Panc1 (cell line): ENCODE measurements around the gene HSP90AB1. TPM values are rescaled to one million over a fixed set of nuclear protein-coding genes. Genes with fewer than 3 reads are reported as not detected.
A peak's percentile ranks its signal among the peaks of the same experiment; 100 is the strongest.

Experiments used
- ATAC-seq: fragments of 200-7000 bp; cut with Tn5 transposase; 2 replicates; pipeline ENCODE4 v1.9.1; 2020; ENCODE audit warnings: mild to moderate bottlenecking, moderate library complexity
- BruUV-seq: library from RNA; stranded (reverse); fragments of 400-500 nt; replicated peaks from 2 replicates; lab custom pipeline; 2021; lab: Mats Ljungman, UMichigan
- CTCF ChIA-PET: fragments of 300-600 bp; sonication (Branson Sonifier 250); formaldehyde crosslinking; loops from one replicate; lab custom pipeline; 2022; ENCODE audit warnings: antibody characterized with exemption; lab: Charles Lee
- POLR2A ChIA-PET: fragments of 300-600 bp; sonication (Branson Sonifier 250); formaldehyde crosslinking; loops from one replicate; lab custom pipeline; 2022; ENCODE audit warnings: antibody characterized with exemption; lab: Charles Lee
- DNase-seq: peaks from one replicate; pipeline ENCODE4 v3.0.0-alpha.2; 2010; ENCODE audit warnings: low read depth, low spot score
- H3K27ac ChIP-seq: 2 replicates; pipeline ENCODE4 v1.5.1; 2011; ENCODE audit warnings: mild to moderate bottlenecking, low read length, inconsistent platforms
- H3K27me3 ChIP-seq: fragments of 200-500 bp; sonication (Bioruptor generic); 2 replicates; pipeline ENCODE4 v1.6.0; 2014; ENCODE audit warnings: low read length, inconsistent platforms; ENCODE audit not compliant: control insufficient read depth, insufficient read depth
- H3K36me3 ChIP-seq: fragments of 200-500 bp; sonication (Bioruptor generic); 2 replicates; pipeline ENCODE4 v1.5.1; 2014; ENCODE audit warnings: inconsistent platforms, mild to moderate bottlenecking, low read length, moderate library complexity; ENCODE audit not compliant: control insufficient read depth, insufficient read depth
- H3K4me1 ChIP-seq: 2 replicates; pipeline ENCODE4 v1.5.1; 2011; ENCODE audit warnings: inconsistent platforms, mild to moderate bottlenecking, low read length, moderate library complexity; ENCODE audit not compliant: control insufficient read depth, insufficient read depth
- H3K4me3 ChIP-seq, 2 experiments: 2 replicates each; pipeline ENCODE4 v1.5.1; 2011 to 2012; ENCODE audit warnings: low read depth in 2 of 2, low read length in 2 of 2, mild to moderate bottlenecking in 2 of 2, inconsistent platforms in 1 of 2, moderate library complexity in 1 of 2
- H3K9me3 ChIP-seq: fragments of 200-500 bp; sonication (Bioruptor generic); 2 replicates; pipeline ENCODE4 v1.5.1; 2014; ENCODE audit warnings: low read depth, mild to moderate bottlenecking, inconsistent platforms, low read length, moderate library complexity; ENCODE audit not compliant: control insufficient read depth, insufficient read depth
- POLR2AphosphoS5 ChIP-seq: IDR thresholded peaks from 2 replicates; pipeline ENCODE4 v1.6.1; 2012; ENCODE audit warnings: mild to moderate bottlenecking, low read depth, low read length, moderate library complexity
- SIN3A ChIP-seq: IDR thresholded peaks from 2 replicates; pipeline ENCODE4 v1.6.1; 2012; ENCODE audit warnings: low read depth, mild to moderate bottlenecking, low read length, moderate library complexity, borderline replicate concordance; ENCODE audit not compliant: insufficient read depth
- TCF7L2 ChIP-seq: IDR thresholded peaks from 2 replicates; pipeline ENCODE4 v1.6.1; 2011; ENCODE audit warnings: mild to moderate bottlenecking, low read depth, low read length, inconsistent platforms
- in situ Hi-C: cut with HindIII; loops from 2 replicates; pipeline ENCODE4 v1.10.0; 2016; ENCODE audit warnings: low sequenced_read_pairs, low pct_unique_long_range_greater_than_20kb
- intact Hi-C: fragments of 100-400 bp; cut with micrococcal nuclease; formaldehyde crosslinking; loops from one replicate; pipeline ENCODE4 v1.10.0; 2022; ENCODE audit not compliant: unreplicated experiment
- total RNA-seq: library from RNA; stranded (reverse); gene quantifications from one replicate; pipeline ENCODE4 v1.2.1, GENCODE V29; 2021; ENCODE audit not compliant: unreplicated experiment
- TF ChIP-seq, protein P1 (sequence below), 2 experiments: IDR thresholded peaks; 2 replicates each; pipeline ENCODE4 v1.6.1; 2011 to 2012; ENCODE audit warnings: low read depth in 2 of 2, control low read depth in 1 of 2, low read length in 1 of 2, mild to moderate bottlenecking in 1 of 2, moderate library complexity in 1 of 2; ENCODE audit not compliant: insufficient read depth in 1 of 2
- TF ChIP-seq, protein P2 (sequence below): fragments of 450-650 bp; IDR thresholded peaks from 2 replicates; pipeline ENCODE4 v1.5.1; 2017; ENCODE audit warnings: mild to moderate bottlenecking

Gene HSP90AB1
- total RNA-seq, 1 experiment from 2014 or later = 1,253 TPM

DNA sequence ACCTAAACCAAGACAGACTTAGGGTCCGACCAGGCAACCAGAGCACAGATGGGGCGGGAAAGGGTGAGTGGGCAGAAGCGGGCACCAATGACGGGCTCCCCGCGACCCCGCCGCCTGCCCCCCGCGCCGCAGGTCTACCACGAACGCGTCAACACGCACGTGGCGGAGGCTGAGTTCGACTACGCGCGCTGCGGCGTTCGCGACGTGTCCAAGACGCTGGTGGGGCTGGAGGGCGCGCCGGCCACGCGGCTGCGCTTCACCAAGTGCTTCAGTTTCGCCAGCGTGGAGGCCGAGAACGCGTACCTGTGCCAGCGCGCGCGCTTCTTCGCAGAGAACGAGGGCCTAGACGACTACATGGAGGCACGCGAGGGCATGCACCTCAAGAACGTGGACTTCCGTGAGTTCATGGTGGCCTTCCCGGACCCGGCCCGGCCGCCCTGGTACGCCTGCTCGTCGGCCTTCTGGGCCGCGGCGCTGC lies 28.4 kb downstream of the HSP90AB1 start:
- Histone ChIP-seq H3K9me3 (no peaks in the 10 kb centered on the region), H3K36me3 (no peaks in the 10 kb centered on the region), H3K27me3 (peaks cover 6% of the 10 kb centered on the region; the same call in 1 of the 2 replicates), H3K4me3 (no peak overlapping the region), H3K27ac (no peak overlapping the region), H3K4me1 (no peaks in the 10 kb centered on the region)
- ATAC-seq (no peak), DNase-seq (no peak)
- TF ChIP-seq, protein P1, sequence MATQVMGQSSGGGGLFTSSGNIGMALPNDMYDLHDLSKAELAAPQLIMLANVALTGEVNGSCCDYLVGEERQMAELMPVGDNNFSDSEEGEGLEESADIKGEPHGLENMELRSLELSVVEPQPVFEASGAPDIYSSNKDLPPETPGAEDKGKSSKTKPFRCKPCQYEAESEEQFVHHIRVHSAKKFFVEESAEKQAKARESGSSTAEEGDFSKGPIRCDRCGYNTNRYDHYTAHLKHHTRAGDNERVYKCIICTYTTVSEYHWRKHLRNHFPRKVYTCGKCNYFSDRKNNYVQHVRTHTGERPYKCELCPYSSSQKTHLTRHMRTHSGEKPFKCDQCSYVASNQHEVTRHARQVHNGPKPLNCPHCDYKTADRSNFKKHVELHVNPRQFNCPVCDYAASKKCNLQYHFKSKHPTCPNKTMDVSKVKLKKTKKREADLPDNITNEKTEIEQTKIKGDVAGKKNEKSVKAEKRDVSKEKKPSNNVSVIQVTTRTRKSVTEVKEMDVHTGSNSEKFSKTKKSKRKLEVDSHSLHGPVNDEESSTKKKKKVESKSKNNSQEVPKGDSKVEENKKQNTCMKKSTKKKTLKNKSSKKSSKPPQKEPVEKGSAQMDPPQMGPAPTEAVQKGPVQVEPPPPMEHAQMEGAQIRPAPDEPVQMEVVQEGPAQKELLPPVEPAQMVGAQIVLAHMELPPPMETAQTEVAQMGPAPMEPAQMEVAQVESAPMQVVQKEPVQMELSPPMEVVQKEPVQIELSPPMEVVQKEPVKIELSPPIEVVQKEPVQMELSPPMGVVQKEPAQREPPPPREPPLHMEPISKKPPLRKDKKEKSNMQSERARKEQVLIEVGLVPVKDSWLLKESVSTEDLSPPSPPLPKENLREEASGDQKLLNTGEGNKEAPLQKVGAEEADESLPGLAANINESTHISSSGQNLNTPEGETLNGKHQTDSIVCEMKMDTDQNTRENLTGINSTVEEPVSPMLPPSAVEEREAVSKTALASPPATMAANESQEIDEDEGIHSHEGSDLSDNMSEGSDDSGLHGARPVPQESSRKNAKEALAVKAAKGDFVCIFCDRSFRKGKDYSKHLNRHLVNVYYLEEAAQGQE (IDR thresholded peaks at IDR 0.05; ENCODE audit: insufficient read depth in 1 of 2, low read depth in 2 of 2, low read length in 1 of 2) = no peak
- TF ChIP-seq, protein P2, sequence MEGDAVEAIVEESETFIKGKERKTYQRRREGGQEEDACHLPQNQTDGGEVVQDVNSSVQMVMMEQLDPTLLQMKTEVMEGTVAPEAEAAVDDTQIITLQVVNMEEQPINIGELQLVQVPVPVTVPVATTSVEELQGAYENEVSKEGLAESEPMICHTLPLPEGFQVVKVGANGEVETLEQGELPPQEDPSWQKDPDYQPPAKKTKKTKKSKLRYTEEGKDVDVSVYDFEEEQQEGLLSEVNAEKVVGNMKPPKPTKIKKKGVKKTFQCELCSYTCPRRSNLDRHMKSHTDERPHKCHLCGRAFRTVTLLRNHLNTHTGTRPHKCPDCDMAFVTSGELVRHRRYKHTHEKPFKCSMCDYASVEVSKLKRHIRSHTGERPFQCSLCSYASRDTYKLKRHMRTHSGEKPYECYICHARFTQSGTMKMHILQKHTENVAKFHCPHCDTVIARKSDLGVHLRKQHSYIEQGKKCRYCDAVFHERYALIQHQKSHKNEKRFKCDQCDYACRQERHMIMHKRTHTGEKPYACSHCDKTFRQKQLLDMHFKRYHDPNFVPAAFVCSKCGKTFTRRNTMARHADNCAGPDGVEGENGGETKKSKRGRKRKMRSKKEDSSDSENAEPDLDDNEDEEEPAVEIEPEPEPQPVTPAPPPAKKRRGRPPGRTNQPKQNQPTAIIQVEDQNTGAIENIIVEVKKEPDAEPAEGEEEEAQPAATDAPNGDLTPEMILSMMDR = no peak
- TF ChIP-seq POLR2AphosphoS5 (no peak), TCF7L2 (no peak), SIN3A (no peak)
- in situ Hi-C loops (no loop called here), intact Hi-C loops (no loop called here)
- ChIA-PET POLR2A (interaction anchor here (0.6 kb wide), 1 partner anchor 47 kb away, joined by 4 read pairs; no protein-coding TSS in a partner anchor), CTCF (no interaction called here)
- BruUV-seq = no TSS peak

DNA sequence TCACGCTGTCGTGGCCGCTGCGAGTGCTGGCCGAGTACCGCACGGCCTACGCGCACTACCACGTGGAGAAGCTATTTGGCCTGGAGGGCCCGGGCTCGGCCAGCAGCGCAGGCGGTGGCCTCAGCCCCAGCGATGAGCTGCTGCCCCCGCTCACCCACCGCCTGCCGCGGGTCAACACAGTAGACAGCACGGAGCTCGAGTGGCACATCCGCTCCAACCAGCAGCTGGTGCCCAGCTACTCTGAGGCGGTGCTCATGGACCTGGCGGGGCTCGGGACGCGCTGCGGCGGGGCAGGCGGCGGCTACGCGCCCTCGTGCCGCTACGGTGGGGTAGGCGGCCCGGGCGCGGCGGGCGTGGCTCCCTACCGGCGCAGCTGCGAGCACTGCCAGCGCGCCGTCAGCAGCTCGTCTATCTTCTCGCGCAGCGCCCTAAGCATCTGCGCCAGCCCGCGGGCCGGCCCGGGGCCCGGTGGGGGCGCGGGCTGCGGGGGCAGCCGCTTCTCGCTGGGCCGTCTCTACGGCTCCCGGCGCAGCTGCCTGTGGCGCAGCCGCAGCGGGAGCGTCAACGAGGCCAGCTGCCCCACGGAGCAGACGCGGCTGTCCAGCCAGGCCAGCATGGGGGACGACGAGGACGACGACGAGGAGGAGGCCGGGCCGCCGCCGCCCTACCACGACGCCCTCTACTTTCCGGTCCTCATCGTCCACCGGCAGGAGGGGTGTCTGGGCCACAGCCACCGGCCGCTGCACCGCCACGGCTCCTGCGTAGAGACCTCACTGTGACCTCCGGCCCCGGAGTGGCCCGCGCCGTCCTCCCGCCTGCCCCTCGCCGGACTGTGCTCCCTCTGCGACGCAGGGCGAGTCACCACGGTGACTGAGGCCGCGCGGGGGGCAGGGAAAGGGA lies 29.1 kb downstream of the HSP90AB1 start:
- H3K27ac ChIP-seq = no peak overlapping the region
- in situ Hi-C loops (no loop called here), intact Hi-C loops (no loop called here)
- ChIA-PET CTCF (interaction anchor here (0.6 kb wide), 1 partner anchor 299 kb away, joined by 3 read pairs; no protein-coding TSS in a partner anchor), POLR2A (interaction anchor here (0.5 to 0.6 kb wide), 2 partner anchors 46 to 56 kb away, joined by 4 to 7 read pairs; no protein-coding TSS in a partner anchor)
- H3K27me3 ChIP-seq = peaks cover 7% of the 10 kb centered on the region; the same call in 1 of the 2 replicates
- peak overlapping the region in 1 of 2 experiments; percentile 12; a peak in 1 of 4 replicates for H3K4me3 ChIP-seq
- no peaks in the 10 kb centered on the region for H3K36me3 ChIP-seq
- no peak for TF ChIP-seq TCF7L2
- TF ChIP-seq SIN3A = no peak
- TF ChIP-seq, protein P1 (IDR thresholded peaks at IDR 0.05; ENCODE audit: insufficient read depth in 1 of 2, low read depth in 2 of 2, low read length in 1 of 2) = no peak
- TF ChIP-seq POLR2AphosphoS5 = no peak
- TF ChIP-seq, protein P2 = no peak
- BruUV-seq = no TSS peak
- H3K9me3 ChIP-seq = no peaks in the 10 kb centered on the region
- no peaks in the 10 kb centered on the region for H3K4me1 ChIP-seq
- ATAC-seq (peak; percentile 35; the same call in 1 of the 2 replicates), DNase-seq (no peak)
